HEK293 (cell line): Measurements from ENCODE around the gene DIP2C.

Source experiments
- CTCF ChIA-PET: fragments of 350-600 bp; formaldehyde crosslinking; extraction: SDS; loops from one replicate; lab custom pipeline; 2021; ENCODE audit warnings: antibody characterized with exemption; lab: Yijun Ruan, JAX
- POLR2A ChIA-PET: fragments of 300-600 bp; formaldehyde crosslinking; extraction: SDS; loops from one replicate; lab custom pipeline; 2020; ENCODE audit warnings: antibody characterized with exemption, inconsistent platforms; lab: Yijun Ruan, JAX
- H3K27ac ChIP-seq: fragments of 200-500 bp; sonication (Bioruptor generic); 2 replicates; pipeline ENCODE4 v1.5.1; 2014; ENCODE audit warnings: low read depth, low read length, control low read depth, inconsistent platforms; ENCODE audit errors: extremely low read depth
- H3K36me3 ChIP-seq, 2 experiments: fragments of 200-500 bp in 1 of 2; sonication (Bioruptor generic) in 1 of 2; 1 replicate in 1 of 2; 2 replicates in 1 of 2; pipeline ENCODE4 v1.5.1; 2014 to 2017; ENCODE audit warnings: inconsistent platforms in 2 of 2, low read length in 2 of 2; ENCODE audit not compliant: control insufficient read depth in 2 of 2, insufficient read depth in 1 of 2
- H3K4me1 ChIP-seq: fragments of 200-500 bp; sonication (Bioruptor generic); 2 replicates; pipeline ENCODE4 v1.5.1; 2014; ENCODE audit warnings: mild to moderate bottlenecking, low read length, inconsistent platforms; ENCODE audit not compliant: control insufficient read depth, insufficient read depth
- H3K4me3 ChIP-seq: 2 replicates; pipeline ENCODE4 v1.5.1; 2011; ENCODE audit warnings: low read depth, mild to moderate bottlenecking, control low read depth, low read length, moderate library complexity
- H3K9me3 ChIP-seq: fragments of 200-500 bp; sonication (Bioruptor generic); 2 replicates; pipeline ENCODE4 v1.5.1; 2014; ENCODE audit warnings: low read depth, low read length, inconsistent platforms; ENCODE audit not compliant: control insufficient read depth, insufficient read depth
- MZF1 ChIP-seq: fragments of 450-650 bp; formaldehyde crosslinking; IDR thresholded peaks from 2 replicates; pipeline ENCODE4 v1.5.1; 2017; ENCODE audit warnings: missing biosample characterization, missing genetic modification characterization, borderline replicate concordance
- SCRT2 ChIP-seq: fragments of 450-650 bp; formaldehyde crosslinking; IDR thresholded peaks from 2 replicates; pipeline ENCODE4 v1.5.1; 2016; ENCODE audit warnings: missing biosample characterization, missing genetic modification characterization
- SP7 ChIP-seq: fragments of 450-650 bp; formaldehyde crosslinking; IDR thresholded peaks from 2 replicates; pipeline ENCODE4 v1.5.1; 2016; ENCODE audit warnings: missing biosample characterization, missing genetic modification characterization
- TCF7L2 ChIP-seq: IDR thresholded peaks from 2 replicates; pipeline ENCODE4 v1.6.1; 2011; ENCODE audit warnings: low read depth, mild to moderate bottlenecking, inconsistent platforms, low read length, moderate library complexity, borderline replicate concordance
- ZBTB8A ChIP-seq: fragments of 450-650 bp; formaldehyde crosslinking; IDR thresholded peaks from 2 replicates; pipeline ENCODE4 v1.5.1; 2016; ENCODE audit warnings: missing biosample characterization, missing genetic modification characterization
- ZFP37 ChIP-seq: fragments of 450-650 bp; formaldehyde crosslinking; IDR thresholded peaks from 2 replicates; pipeline ENCODE4 v1.5.1; 2016; ENCODE audit warnings: missing biosample characterization, missing genetic modification characterization
- ZNF133 ChIP-seq: fragments of 450-650 bp; formaldehyde crosslinking; IDR thresholded peaks from 2 replicates; pipeline ENCODE4 v1.5.1; 2016; ENCODE audit warnings: missing biosample characterization, missing genetic modification characterization
- ZNF146 ChIP-seq: fragments of 450-650 bp; formaldehyde crosslinking; IDR thresholded peaks from 2 replicates; pipeline ENCODE4 v1.5.1; 2016; ENCODE audit warnings: missing biosample characterization, missing genetic modification characterization
- ZNF157 ChIP-seq: fragments of 450-650 bp; formaldehyde crosslinking; IDR thresholded peaks from 2 replicates; pipeline ENCODE4 v1.5.1; 2016; ENCODE audit warnings: missing biosample characterization, missing genetic modification characterization
- ZNF174 ChIP-seq: fragments of 450-650 bp; formaldehyde crosslinking; IDR thresholded peaks from 2 replicates; pipeline ENCODE4 v1.5.0; 2017; ENCODE audit warnings: missing biosample characterization, mild to moderate bottlenecking, missing genetic modification characterization
- ZNF214 ChIP-seq: fragments of 450-650 bp; formaldehyde crosslinking; IDR thresholded peaks from 2 replicates; pipeline ENCODE4 v1.5.1; 2017; ENCODE audit warnings: missing biosample characterization, mild to moderate bottlenecking, missing genetic modification characterization, borderline replicate concordance
- ZNF248 ChIP-seq: fragments of 450-650 bp; formaldehyde crosslinking; IDR thresholded peaks from 2 replicates; pipeline ENCODE4 v1.5.1; 2017; ENCODE audit warnings: missing biosample characterization, missing genetic modification characterization
- ZNF391 ChIP-seq: fragments of 450-650 bp; formaldehyde crosslinking; IDR thresholded peaks from 2 replicates; pipeline ENCODE4 v1.5.1; 2016; ENCODE audit warnings: low read depth, missing biosample characterization, missing genetic modification characterization, borderline replicate concordance
- ZNF548 ChIP-seq: fragments of 450-650 bp; formaldehyde crosslinking; IDR thresholded peaks from 2 replicates; pipeline ENCODE4 v1.5.1; 2016; ENCODE audit warnings: missing biosample characterization, missing genetic modification characterization
- ZNF549 ChIP-seq: fragments of 450-650 bp; IDR thresholded peaks from 2 replicates; pipeline ENCODE4 v1.5.1; 2018; ENCODE audit warnings: missing biosample characterization, missing genetic modification characterization, mild to moderate bottlenecking, inconsistent platforms, moderate library complexity
- ZNF596 ChIP-seq: fragments of 450-650 bp; IDR thresholded peaks from 2 replicates; pipeline ENCODE4 v1.5.0; 2018; ENCODE audit warnings: missing biosample characterization, mild to moderate bottlenecking, missing genetic modification characterization, moderate library complexity
- ZNF600 ChIP-seq: fragments of 450-650 bp; formaldehyde crosslinking; IDR thresholded peaks from 2 replicates; pipeline ENCODE4 v1.5.1; 2016; ENCODE audit warnings: missing biosample characterization, missing genetic modification characterization
- ZNF626 ChIP-seq: fragments of 450-650 bp; sonication (Bioruptor Pico); formaldehyde crosslinking; IDR thresholded peaks from 2 replicates; pipeline ENCODE4 v1.5.1; 2018; ENCODE audit warnings: missing biosample characterization, missing genetic modification characterization, inconsistent platforms
- ZNF707 ChIP-seq: fragments of 450-650 bp; formaldehyde crosslinking; IDR thresholded peaks from 2 replicates; pipeline ENCODE4 v1.5.1; 2016; ENCODE audit warnings: missing biosample characterization, missing genetic modification characterization
- ZNF830 ChIP-seq: fragments of 450-650 bp; IDR thresholded peaks from 2 replicates; pipeline ENCODE4 v1.5.0; 2018; ENCODE audit warnings: missing biosample characterization, missing genetic modification characterization, low read depth, mild to moderate bottlenecking, moderate library complexity
- TF ChIP-seq, protein P1 (sequence below): fragments of 450-650 bp; formaldehyde crosslinking; IDR thresholded peaks from 2 replicates; pipeline ENCODE4 v1.5.1; 2017; ENCODE audit warnings: missing biosample characterization, missing genetic modification characterization
- TF ChIP-seq, protein P2 (sequence below): IDR thresholded peaks from 2 replicates; pipeline ENCODE4 v1.6.1; 2011; ENCODE audit warnings: mild to moderate bottlenecking, low read depth, low read length, borderline replicate concordance
- TF ChIP-seq, protein P3 (sequence below): fragments of 450-650 bp; formaldehyde crosslinking; conservative IDR thresholded peaks from 2 replicates; pipeline ENCODE4 v1.5.1; 2016; ENCODE audit warnings: low read depth, missing biosample characterization, missing genetic modification characterization

DIP2C gene

DNA sequence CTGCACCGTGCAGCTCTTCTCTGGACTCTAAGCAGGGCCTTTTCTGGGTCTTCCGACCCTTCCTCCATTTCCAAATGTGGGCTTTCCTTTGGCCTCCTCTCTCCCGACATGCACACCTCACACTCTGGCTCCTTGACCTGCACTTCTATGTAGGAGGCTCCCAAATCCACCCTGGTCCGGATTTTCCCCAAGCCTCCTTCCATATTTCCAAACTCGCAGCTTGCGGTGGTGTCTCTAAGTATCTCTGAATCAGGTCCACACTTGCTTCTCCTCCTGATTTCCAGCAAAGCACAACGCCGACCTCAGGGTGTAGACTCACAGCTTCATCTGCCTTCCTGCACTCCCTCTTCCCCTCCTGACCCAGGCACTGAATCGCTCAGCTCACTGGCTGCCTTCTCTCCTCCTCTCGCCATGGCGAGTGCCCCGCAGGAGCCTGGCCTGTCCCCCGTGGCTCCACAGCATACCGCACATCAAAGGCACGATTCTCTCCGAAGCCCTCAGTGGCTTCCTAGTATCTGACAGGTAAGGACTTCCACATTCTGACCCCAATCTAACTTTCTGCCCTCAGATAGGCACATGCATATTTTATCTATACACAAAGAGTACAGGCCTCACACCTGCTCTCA, 27.8 kb downstream of the DIP2C start:
- H3K9me3 ChIP-seq: no peaks in the 10 kb centered on the region
- CTCF ChIA-PET: interaction anchor here (0.7 to 1.6 kb wide), 2 partner anchors 10 to 160 kb away, joined by 3 read pairs; no protein-coding TSS in a partner anchor
- no peak overlapping the region for H3K4me3 ChIP-seq
- H3K36me3 ChIP-seq: no peaks in the 10 kb centered on the region
- peaks cover 16% of the 10 kb centered on the region for H3K4me1 ChIP-seq
- POLR2A ChIA-PET: no interaction called here
- no peak overlapping the region for H3K27ac ChIP-seq
- TF ChIP-seq TCF7L2: no peak
- TF ChIP-seq ZNF600: peak; percentile 62; the same call in 1 of the 2 replicates

DNA sequence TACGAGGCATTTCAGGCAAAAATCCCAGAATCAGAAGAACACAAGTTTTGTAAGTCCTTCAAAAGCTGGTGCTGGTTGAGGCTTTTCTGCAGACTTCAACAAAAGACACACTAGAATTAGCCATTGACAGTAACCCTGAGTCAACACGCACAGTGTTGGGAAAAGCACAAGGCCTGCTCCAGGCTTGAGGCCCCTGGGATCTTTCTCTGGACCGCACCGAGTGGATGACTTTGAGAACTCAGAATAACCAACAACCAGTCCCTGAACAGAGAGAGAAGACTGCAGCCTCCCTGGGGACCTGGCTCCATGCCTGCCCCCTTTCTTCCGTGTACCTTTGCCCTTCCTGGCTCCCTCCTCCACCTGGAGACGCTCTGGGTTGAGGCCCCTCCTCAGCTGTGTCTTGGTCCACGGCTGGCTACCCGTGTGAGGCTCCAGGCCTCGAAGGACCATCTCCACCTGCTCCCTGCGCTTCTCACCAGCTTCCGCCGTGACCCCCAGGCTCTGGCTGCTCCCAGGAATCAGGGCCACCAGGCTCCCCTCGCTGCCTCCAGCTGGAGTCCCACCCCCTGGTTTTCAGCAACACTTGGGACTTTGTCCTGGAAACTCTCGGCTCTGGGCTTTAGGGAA, 28.4 kb downstream of the DIP2C start:
- H3K9me3 ChIP-seq: no peaks in the 10 kb centered on the region
- ChIA-PET CTCF (interaction anchor here (0.6 to 1.6 kb wide), 3 partner anchors 10 to 160 kb away, joined by 3 to 4 read pairs (median 3); no protein-coding TSS in a partner anchor), POLR2A (no interaction called here)
- no peak overlapping the region for H3K4me3 ChIP-seq
- TF ChIP-seq ZNF174 (tag by site-specific recombination): no peak
- TF ChIP-seq ZNF391 (tag by site-specific recombination): no peak
- H3K4me1 ChIP-seq: peaks cover 16% of the 10 kb centered on the region
- H3K36me3 ChIP-seq: no peaks in the 10 kb centered on the region
- H3K27ac ChIP-seq: no peak overlapping the region

DNA sequence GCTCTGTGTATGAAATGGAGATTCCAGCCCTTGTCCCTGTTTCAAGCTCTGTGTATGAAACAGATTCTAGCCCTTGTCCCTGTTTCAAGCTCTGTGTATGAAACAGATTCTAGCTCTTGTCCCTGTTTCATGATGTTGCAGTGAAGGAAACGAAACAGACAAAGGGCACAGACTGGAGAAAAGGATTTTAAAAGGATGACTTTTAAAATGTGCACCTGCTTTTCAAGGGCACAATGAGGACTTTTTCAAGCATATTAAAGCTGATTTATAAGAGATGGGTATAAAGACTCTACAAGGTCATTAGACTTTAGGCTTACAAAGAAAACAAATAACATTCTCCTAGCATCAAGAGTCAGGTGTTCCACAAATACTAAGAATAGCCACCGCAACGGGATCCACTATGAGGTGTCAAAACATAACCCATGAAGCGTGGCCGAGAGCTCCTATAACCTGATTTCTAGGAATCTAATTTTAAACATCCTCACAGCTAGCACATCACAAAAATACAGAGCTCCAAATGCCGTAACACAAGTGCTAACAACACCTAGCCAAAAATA, 29.0 kb downstream of the DIP2C start:
- ChIA-PET CTCF (interaction anchor here (0.6 to 1.6 kb wide), 3 partner anchors 9 to 71 kb away, joined by 3 to 4 read pairs (median 3); no protein-coding TSS in a partner anchor), POLR2A (no interaction called here)
- Histone ChIP-seq H3K27ac (no peak overlapping the region), H3K4me1 (peaks cover 16% of the 10 kb centered on the region), H3K9me3 (no peaks in the 10 kb centered on the region), H3K36me3 (no peaks in the 10 kb centered on the region; a peak in 1 of 3 replicates), H3K4me3 (no peak overlapping the region)
- TF ChIP-seq SCRT2 (no peak), ZNF830 (no peak), ZNF133 (tag by site-specific recombination) (no peak), MZF1 (tag by site-specific recombination) (no peak), ZNF146 (no peak), ZNF549 (tag by site-specific recombination) (no peak), ZNF548 (tag by site-specific recombination) (no peak), ZNF157 (tag by site-specific recombination) (no peak), ZNF707 (tag by site-specific recombination) (no peak), ZBTB8A (tag by site-specific recombination) (no peak), ZNF596 (no peak), ZNF214 (tag by site-specific recombination) (no peak), SP7 (no peak), ZNF248 (tag by site-specific recombination) (no peak), ZNF626 (tag by site-specific recombination) (no peak), ZFP37 (no peak)
- TF ChIP-seq, protein P1, sequence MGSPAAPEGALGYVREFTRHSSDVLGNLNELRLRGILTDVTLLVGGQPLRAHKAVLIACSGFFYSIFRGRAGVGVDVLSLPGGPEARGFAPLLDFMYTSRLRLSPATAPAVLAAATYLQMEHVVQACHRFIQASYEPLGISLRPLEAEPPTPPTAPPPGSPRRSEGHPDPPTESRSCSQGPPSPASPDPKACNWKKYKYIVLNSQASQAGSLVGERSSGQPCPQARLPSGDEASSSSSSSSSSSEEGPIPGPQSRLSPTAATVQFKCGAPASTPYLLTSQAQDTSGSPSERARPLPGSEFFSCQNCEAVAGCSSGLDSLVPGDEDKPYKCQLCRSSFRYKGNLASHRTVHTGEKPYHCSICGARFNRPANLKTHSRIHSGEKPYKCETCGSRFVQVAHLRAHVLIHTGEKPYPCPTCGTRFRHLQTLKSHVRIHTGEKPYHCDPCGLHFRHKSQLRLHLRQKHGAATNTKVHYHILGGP (tag by site-specific recombination): no peak
- TF ChIP-seq, protein P2, sequence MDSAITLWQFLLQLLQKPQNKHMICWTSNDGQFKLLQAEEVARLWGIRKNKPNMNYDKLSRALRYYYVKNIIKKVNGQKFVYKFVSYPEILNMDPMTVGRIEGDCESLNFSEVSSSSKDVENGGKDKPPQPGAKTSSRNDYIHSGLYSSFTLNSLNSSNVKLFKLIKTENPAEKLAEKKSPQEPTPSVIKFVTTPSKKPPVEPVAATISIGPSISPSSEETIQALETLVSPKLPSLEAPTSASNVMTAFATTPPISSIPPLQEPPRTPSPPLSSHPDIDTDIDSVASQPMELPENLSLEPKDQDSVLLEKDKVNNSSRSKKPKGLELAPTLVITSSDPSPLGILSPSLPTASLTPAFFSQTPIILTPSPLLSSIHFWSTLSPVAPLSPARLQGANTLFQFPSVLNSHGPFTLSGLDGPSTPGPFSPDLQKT: no peak
- TF ChIP-seq, protein P3, sequence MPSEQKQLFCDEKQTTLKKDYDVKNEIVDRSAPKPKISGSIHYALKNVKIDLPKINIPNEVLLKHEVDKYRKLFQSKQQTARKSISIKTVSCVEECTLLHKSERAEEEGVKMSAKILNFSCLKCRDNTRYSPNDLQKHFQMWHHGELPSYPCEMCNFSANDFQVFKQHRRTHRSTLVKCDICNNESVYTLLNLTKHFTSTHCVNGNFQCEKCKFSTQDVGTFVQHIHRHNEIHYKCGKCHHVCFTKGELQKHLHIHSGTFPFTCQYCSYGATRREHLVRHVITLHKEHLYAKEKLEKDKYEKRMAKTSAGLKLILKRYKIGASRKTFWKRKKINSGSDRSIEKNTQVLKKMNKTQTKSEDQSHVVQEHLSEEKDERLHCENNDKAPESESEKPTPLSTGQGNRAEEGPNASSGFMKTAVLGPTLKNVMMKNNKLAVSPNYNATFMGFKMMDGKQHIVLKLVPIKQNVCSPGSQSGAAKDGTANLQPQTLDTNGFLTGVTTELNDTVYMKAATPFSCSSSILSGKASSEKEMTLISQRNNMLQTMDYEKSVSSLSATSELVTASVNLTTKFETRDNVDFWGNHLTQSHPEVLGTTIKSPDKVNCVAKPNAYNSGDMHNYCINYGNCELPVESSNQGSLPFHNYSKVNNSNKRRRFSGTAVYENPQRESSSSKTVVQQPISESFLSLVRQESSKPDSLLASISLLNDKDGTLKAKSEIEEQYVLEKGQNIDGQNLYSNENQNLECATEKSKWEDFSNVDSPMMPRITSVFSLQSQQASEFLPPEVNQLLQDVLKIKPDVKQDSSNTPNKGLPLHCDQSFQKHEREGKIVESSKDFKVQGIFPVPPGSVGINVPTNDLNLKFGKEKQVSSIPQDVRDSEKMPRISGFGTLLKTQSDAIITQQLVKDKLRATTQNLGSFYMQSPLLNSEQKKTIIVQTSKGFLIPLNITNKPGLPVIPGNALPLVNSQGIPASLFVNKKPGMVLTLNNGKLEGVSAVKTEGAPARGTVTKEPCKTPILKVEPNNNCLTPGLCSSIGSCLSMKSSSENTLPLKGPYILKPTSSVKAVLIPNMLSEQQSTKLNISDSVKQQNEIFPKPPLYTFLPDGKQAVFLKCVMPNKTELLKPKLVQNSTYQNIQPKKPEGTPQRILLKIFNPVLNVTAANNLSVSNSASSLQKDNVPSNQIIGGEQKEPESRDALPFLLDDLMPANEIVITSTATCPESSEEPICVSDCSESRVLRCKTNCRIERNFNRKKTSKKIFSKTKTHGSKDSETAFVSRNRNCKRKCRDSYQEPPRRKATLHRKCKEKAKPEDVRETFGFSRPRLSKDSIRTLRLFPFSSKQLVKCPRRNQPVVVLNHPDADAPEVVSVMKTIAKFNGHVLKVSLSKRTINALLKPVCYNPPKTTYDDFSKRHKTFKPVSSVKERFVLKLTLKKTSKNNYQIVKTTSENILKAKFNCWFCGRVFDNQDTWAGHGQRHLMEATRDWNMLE (tag by site-specific recombination): no peak
